ENCODE results near the gene HOXD1. TPM values are rescaled to one million over a fixed set of nuclear protein-coding genes. Genes with fewer than 3 reads are reported as not detected.

The HOXD1 gene
- total RNA-seq, 1 donor from 2014 or later, result not detected

GRCh38 chr2:176174382-176174823 lies 14.1 kb upstream of the HOXD1 start:
- Mint-ChIP-seq H3K27ac (peak overlapping the region; percentile 52), H3K4me3 (ENCODE audit: low read depth) (no peak overlapping the region), H3K36me3 (ENCODE audit: insufficient read depth) (no peaks in the 10 kb centered on the region), H3K27me3 (peaks cover 98% of the 10 kb centered on the region), H3K4me1 (ENCODE audit: low read depth) (peaks cover 12% of the 10 kb centered on the region), H3K9me3 (ENCODE audit: low read depth) (no peaks in the 10 kb centered on the region)
- TF ChIP-seq CTCF (IDR thresholded peaks at IDR 0.05; ENCODE audit: unreplicated experiment), result no peak
- no peak for DNase-seq (ENCODE audit: low spot score, unreplicated experiment)

- Mint-ChIP-seq H3K27ac (peak overlapping the region; percentile 24), H3K4me1 (ENCODE audit: low read depth) (peaks cover 12% of the 10 kb centered on the region), H3K4me3 (ENCODE audit: low read depth) (peak overlapping the region; percentile 65), H3K36me3 (ENCODE audit: insufficient read depth) (no peaks in the 10 kb centered on the region), H3K9me3 (ENCODE audit: low read depth) (no peaks in the 10 kb centered on the region), H3K27me3 (peaks cover 98% of the 10 kb centered on the region)
- DNase-seq (ENCODE audit: low spot score, unreplicated experiment), result no peak
- no peak for TF ChIP-seq CTCF (IDR thresholded peaks at IDR 0.05; ENCODE audit: unreplicated experiment)
Observed at GRCh38 chr2:176174824-176175708, 13.4 kb upstream of the HOXD1 start.

- Mint-ChIP-seq H3K4me1 (ENCODE audit: low read depth) (peaks cover 12% of the 10 kb centered on the region), H3K27ac (no peak overlapping the region), H3K4me3 (ENCODE audit: low read depth) (no peak overlapping the region), H3K9me3 (ENCODE audit: low read depth) (no peaks in the 10 kb centered on the region), H3K27me3 (peaks cover 98% of the 10 kb centered on the region), H3K36me3 (ENCODE audit: insufficient read depth) (no peaks in the 10 kb centered on the region)
- DNase-seq (ENCODE audit: low spot score, unreplicated experiment), result no peak
- TF ChIP-seq CTCF (IDR thresholded peaks at IDR 0.05; ENCODE audit: unreplicated experiment), result no peak
Observed at GRCh38 chr2:176175709-176176607, 12.5 kb upstream of the HOXD1 start.

GRCh38 chr2:176177580-176178037 lies 10.9 kb upstream of the HOXD1 start:
- no peaks in the 10 kb centered on the region for H3K9me3 Mint-ChIP-seq (ENCODE audit: low read depth)
- no peak for TF ChIP-seq CTCF (IDR thresholded peaks at IDR 0.05; ENCODE audit: unreplicated experiment)
- peak overlapping the region; percentile 73 for H3K4me3 Mint-ChIP-seq (ENCODE audit: low read depth)
- H3K27me3 Mint-ChIP-seq, result peaks cover 96% of the 10 kb centered on the region
- no peak overlapping the region for H3K27ac Mint-ChIP-seq
- no peak for DNase-seq (ENCODE audit: low spot score, unreplicated experiment)
- H3K4me1 Mint-ChIP-seq (ENCODE audit: low read depth), result peaks cover 9% of the 10 kb centered on the region
- H3K36me3 Mint-ChIP-seq (ENCODE audit: insufficient read depth), result no peaks in the 10 kb centered on the region

Data from progenitor cell of endocrine pancreas (in vitro differentiated cells).